ENCODE data around the gene NRN1L.

- TF ChIP-seq CTCF (IDR thresholded peaks at IDR 0.05) = no peak
- TF ChIP-seq POLR2A (IDR thresholded peaks at IDR 0.05) = no peak
Observed at GRCh38 chr16:67902831-67903230, 18.1 kb downstream of the NRN1L start.
